WTC11 (cell line): ENCODE measurements around the gene DDN. TPM values are rescaled to one million over a fixed set of nuclear protein-coding genes. Genes with fewer than 3 reads are reported as not detected.

Experiments
- ATAC-seq: fragments of 200-7000 bp; cut with Tn5 transposase; 2 replicates; pipeline ENCODE4 v1.10.0; 2021; ENCODE audit warnings: mild to moderate bottlenecking, moderate library complexity
- CTCF ChIA-PET: fragments of 300-600 bp; sonication (Branson Sonifier 250); formaldehyde crosslinking; loops from one replicate; lab custom pipeline; 2021; ENCODE audit warnings: antibody characterized with exemption; lab: Charles Lee
- POLR2A ChIA-PET: fragments of 350-600 bp; sonication (Branson Sonifier 250); formaldehyde crosslinking; loops from one replicate; lab custom pipeline; 2021; ENCODE audit warnings: antibody characterized with exemption; lab: Charles Lee
- DNase-seq: peaks from one replicate; pipeline ENCODE4 v3.0.0; 2021; ENCODE audit warnings: low spot score
- H3K27ac Mint-ChIP-seq: 2 replicates; pipeline ENCODE4 v1.8.0; 2021; ENCODE audit warnings: mixed read lengths
- H3K27me3 Mint-ChIP-seq: 2 replicates; pipeline ENCODE4 v1.8.0; 2021; ENCODE audit warnings: low read depth, mild to moderate bottlenecking, moderate library complexity, mixed read lengths
- H3K36me3 Mint-ChIP-seq: 2 replicates; pipeline ENCODE4 v1.8.0; 2021; ENCODE audit warnings: mixed read lengths
- H3K4me1 Mint-ChIP-seq: 2 replicates; pipeline ENCODE4 v1.8.0; 2022; ENCODE audit warnings: mixed read lengths
- H3K4me3 Mint-ChIP-seq: 2 replicates; pipeline ENCODE4 v1.8.0; 2021; ENCODE audit warnings: mild to moderate bottlenecking, moderate library complexity, mixed read lengths
- H3K9me3 Mint-ChIP-seq: 2 replicates; pipeline ENCODE4 v1.8.0; 2021; ENCODE audit warnings: mixed read lengths
- ATF1 ChIP-seq: sonication (generic); formaldehyde crosslinking; IDR thresholded peaks from 2 replicates; pipeline ENCODE4 v1.8.1; 2023; ENCODE audit warnings: mild to moderate bottlenecking, moderate library complexity, missing genetic modification reagents
- GTF2I ChIP-seq: fragments of 250-450 bp; sonication (Bioruptor Pico); conservative IDR thresholded peaks from 2 replicates; pipeline ENCODE4 v1.4.0; 2021; ENCODE audit warnings: mild to moderate bottlenecking
- HMGA2 ChIP-seq: fragments of 250-450 bp; sonication (Bioruptor Pico); IDR thresholded peaks from 2 replicates; pipeline ENCODE4 v1.4.0; 2021; ENCODE audit warnings: mild to moderate bottlenecking, moderate library complexity
- IRF2 ChIP-seq: sonication (generic); formaldehyde crosslinking; IDR thresholded peaks from 2 replicates; pipeline ENCODE4 v1.8.0; 2022; ENCODE audit warnings: low read depth, missing genetic modification reagents, borderline replicate concordance
- JAZF1 ChIP-seq: fragments of 250-450 bp; sonication (Bioruptor Pico); IDR thresholded peaks from 2 replicates; pipeline ENCODE4 v1.9.0; 2021; ENCODE audit warnings: moderate library complexity, mild to moderate bottlenecking, inconsistent platforms
- MYBL2 ChIP-seq: sonication (generic); formaldehyde crosslinking; IDR thresholded peaks from 2 replicates; pipeline ENCODE4 v1.8.1; 2023; ENCODE audit warnings: mild to moderate bottlenecking, moderate library complexity, missing genetic modification reagents
- NFYB ChIP-seq: sonication (generic); formaldehyde crosslinking; conservative IDR thresholded peaks from 2 replicates; pipeline ENCODE4 v1.8.0; 2022; ENCODE audit warnings: low read depth, missing genetic modification reagents
- PRRX2 ChIP-seq: fragments of 250-450 bp; sonication (Bioruptor Pico); IDR thresholded peaks from 2 replicates; pipeline ENCODE4 v1.8.0; 2021; ENCODE audit warnings: mild to moderate bottlenecking
- SMAD3 ChIP-seq: sonication (generic); formaldehyde crosslinking; IDR thresholded peaks from 2 replicates; pipeline ENCODE4 v1.8.0; 2022; ENCODE audit warnings: missing genetic modification reagents, mild to moderate bottlenecking, borderline replicate concordance
- TP53 ChIP-seq: sonication (generic); formaldehyde crosslinking; IDR thresholded peaks from 2 replicates; pipeline ENCODE4 v1.8.1; 2023; ENCODE audit warnings: mild to moderate bottlenecking, missing genetic modification reagents
- total RNA-seq: library from RNA; stranded (reverse); gene quantifications from 3 replicates; pipeline ENCODE4 v1.2.3, GENCODE V29; 2021
- TF ChIP-seq, protein P1 (sequence below): fragments of 250-450 bp; sonication (Bioruptor Pico); IDR thresholded peaks from 2 replicates; pipeline ENCODE4 v1.9.0; 2021; ENCODE audit warnings: mild to moderate bottlenecking
- TF ChIP-seq, protein P2 (sequence below): sonication (generic); formaldehyde crosslinking; IDR thresholded peaks from 2 replicates; pipeline ENCODE4 v1.8.0; 2022; ENCODE audit warnings: mild to moderate bottlenecking, missing genetic modification reagents
- TF ChIP-seq, protein P3 (sequence below): sonication (generic); formaldehyde crosslinking; IDR thresholded peaks from 2 replicates; pipeline ENCODE4 v1.8.1; 2022; ENCODE audit warnings: mild to moderate bottlenecking, moderate library complexity, missing genetic modification reagents
- TF ChIP-seq, protein P4 (sequence below): sonication (generic); formaldehyde crosslinking; IDR thresholded peaks from 2 replicates; pipeline ENCODE4 v1.8.1; 2022; ENCODE audit warnings: low read depth, mild to moderate bottlenecking, moderate library complexity, missing genetic modification reagents, borderline replicate concordance
- TF ChIP-seq, protein P5 (sequence below): sonication (generic); formaldehyde crosslinking; conservative IDR thresholded peaks from 2 replicates; pipeline ENCODE4 v1.8.1; 2022; ENCODE audit warnings: mild to moderate bottlenecking, missing genetic modification reagents
- TF ChIP-seq, protein P6 (sequence below): fragments of 250-450 bp; sonication (Bioruptor Pico); IDR thresholded peaks from 2 replicates; pipeline ENCODE4 v1.9.0; 2021; ENCODE audit warnings: moderate library complexity, mild to moderate bottlenecking, inconsistent platforms, borderline replicate concordance

The DDN gene
- total RNA-seq, 1 experiment from 2014 or later, result 0.33 TPM

DNA sequence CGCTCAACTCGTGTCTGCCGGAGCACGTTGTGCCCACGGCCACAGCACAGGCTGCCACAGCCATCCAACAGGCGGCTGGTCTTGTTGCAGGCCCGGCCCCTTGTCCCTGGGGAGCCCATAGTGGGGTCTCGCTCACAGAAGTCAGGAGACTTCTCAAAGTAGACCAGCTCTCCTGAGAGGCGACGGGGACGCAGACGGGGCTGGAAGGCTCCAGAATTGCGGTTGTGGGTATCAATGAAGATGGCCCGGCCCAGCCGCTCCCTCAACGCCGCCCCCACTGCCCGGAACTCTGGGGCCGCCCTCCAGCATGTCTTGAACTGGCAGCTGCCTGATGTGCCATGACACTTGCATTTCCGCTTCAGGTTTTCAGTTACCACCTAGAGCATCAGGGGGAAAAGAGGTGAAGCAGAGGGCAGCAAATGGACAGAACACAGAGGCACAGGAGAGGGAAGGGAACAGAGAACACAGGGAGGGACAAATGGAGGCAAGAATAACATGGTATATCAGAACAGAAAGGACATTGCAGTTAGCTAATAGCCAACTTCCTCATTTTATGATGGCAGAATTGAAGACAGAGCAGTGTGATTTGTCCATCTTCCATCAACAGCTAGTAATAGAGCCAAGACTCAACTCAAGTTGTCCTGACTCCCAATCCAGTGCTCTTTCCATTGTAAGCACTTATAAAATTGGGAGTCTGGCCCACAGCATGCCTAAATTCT, 32.8 kb downstream of the DDN start:
- TF ChIP-seq IRF2, result no peak
- no peak for TF ChIP-seq SMAD3 (CRISPR knock-in tag)
- TF ChIP-seq, protein P1, sequence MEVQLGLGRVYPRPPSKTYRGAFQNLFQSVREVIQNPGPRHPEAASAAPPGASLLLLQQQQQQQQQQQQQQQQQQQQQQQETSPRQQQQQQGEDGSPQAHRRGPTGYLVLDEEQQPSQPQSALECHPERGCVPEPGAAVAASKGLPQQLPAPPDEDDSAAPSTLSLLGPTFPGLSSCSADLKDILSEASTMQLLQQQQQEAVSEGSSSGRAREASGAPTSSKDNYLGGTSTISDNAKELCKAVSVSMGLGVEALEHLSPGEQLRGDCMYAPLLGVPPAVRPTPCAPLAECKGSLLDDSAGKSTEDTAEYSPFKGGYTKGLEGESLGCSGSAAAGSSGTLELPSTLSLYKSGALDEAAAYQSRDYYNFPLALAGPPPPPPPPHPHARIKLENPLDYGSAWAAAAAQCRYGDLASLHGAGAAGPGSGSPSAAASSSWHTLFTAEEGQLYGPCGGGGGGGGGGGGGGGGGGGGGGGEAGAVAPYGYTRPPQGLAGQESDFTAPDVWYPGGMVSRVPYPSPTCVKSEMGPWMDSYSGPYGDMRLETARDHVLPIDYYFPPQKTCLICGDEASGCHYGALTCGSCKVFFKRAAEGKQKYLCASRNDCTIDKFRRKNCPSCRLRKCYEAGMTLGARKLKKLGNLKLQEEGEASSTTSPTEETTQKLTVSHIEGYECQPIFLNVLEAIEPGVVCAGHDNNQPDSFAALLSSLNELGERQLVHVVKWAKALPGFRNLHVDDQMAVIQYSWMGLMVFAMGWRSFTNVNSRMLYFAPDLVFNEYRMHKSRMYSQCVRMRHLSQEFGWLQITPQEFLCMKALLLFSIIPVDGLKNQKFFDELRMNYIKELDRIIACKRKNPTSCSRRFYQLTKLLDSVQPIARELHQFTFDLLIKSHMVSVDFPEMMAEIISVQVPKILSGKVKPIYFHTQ (CRISPR knock-in tag), result no peak
- TF ChIP-seq, protein P2, sequence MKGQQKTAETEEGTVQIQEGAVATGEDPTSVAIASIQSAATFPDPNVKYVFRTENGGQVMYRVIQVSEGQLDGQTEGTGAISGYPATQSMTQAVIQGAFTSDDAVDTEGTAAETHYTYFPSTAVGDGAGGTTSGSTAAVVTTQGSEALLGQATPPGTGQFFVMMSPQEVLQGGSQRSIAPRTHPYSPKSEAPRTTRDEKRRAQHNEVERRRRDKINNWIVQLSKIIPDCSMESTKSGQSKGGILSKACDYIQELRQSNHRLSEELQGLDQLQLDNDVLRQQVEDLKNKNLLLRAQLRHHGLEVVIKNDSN (CRISPR knock-in tag), result no peak
- TF ChIP-seq, protein P3, sequence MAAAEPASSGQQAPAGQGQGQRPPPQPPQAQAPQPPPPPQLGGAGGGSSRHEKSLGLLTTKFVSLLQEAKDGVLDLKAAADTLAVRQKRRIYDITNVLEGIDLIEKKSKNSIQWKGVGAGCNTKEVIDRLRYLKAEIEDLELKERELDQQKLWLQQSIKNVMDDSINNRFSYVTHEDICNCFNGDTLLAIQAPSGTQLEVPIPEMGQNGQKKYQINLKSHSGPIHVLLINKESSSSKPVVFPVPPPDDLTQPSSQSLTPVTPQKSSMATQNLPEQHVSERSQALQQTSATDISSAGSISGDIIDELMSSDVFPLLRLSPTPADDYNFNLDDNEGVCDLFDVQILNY (CRISPR knock-in tag), result no peak
- TF ChIP-seq ATF1 (CRISPR knock-in tag), result no peak
- TF ChIP-seq, protein P4, sequence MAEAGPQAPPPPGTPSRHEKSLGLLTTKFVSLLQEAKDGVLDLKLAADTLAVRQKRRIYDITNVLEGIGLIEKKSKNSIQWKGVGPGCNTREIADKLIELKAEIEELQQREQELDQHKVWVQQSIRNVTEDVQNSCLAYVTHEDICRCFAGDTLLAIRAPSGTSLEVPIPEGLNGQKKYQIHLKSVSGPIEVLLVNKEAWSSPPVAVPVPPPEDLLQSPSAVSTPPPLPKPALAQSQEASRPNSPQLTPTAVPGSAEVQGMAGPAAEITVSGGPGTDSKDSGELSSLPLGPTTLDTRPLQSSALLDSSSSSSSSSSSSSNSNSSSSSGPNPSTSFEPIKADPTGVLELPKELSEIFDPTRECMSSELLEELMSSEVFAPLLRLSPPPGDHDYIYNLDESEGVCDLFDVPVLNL, result no peak
- TF ChIP-seq NFYB (CRISPR knock-in tag), result no peak
- TF ChIP-seq GTF2I (CRISPR knock-in tag), result no peak
- TF ChIP-seq, protein P5, sequence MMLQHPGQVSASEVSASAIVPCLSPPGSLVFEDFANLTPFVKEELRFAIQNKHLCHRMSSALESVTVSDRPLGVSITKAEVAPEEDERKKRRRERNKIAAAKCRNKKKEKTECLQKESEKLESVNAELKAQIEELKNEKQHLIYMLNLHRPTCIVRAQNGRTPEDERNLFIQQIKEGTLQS (CRISPR knock-in tag), result no peak
- TF ChIP-seq TP53 (CRISPR knock-in tag), result no peak
- DNase-seq, result peak; percentile 33
- ChIA-PET CTCF (interaction anchor here (0.8 to 11.0 kb wide), 10 partner anchors 8 to 113 kb away, joined by 3 to 164 read pairs (median 9); partner anchors contain the start of genes ARF3, DDN and WNT1), POLR2A (interaction anchor here (0.8 kb wide), 1 partner anchor 9 kb away, joined by 5 read pairs; the partner anchor contains the start of gene ARF3)
- Mint-ChIP-seq H3K9me3 (no peaks in the 10 kb centered on the region), H3K36me3 (no peaks in the 10 kb centered on the region), H3K27me3 (peaks cover 52% of the 10 kb centered on the region), H3K27ac (no peak overlapping the region), H3K4me1 (peaks cover 62% of the 10 kb centered on the region), H3K4me3 (no peak overlapping the region)
- ATAC-seq, result no peak

DNA sequence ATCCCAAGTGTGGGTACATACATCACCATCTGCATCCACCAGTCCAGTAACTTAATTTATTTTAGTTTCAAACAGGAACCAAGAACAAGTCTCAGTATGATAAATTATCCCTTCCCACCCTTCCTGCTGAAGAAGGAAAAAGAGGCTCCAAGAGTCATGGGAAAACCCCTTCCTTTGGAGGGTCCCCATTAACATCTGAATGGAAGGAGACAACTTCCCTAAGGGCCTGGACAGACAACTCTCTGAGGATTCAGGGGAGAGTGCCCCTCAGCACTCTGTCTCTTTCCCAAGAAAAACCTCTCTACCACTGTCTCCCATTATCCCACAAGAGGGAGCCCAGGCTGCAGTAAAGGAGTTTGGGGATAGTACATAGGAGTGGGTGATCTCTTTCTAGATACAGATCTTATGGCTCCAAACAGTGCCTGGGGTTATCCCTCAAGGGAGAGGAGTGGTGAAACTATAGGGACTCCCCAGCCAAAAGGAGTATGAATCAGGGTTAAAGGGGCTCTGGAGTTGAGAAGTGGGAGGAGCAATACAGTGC, 33.8 kb downstream of the DDN start:
- H3K36me3 Mint-ChIP-seq, result no peaks in the 10 kb centered on the region
- ATAC-seq (peak; percentile 85), DNase-seq (no peak)
- ChIA-PET CTCF (interaction anchor here (0.6 to 10.3 kb wide), 7 partner anchors 9 to 131 kb away, joined by 3 to 164 read pairs (median 8); partner anchors contain the start of gene WNT1), POLR2A (no interaction called here)
- H3K27ac Mint-ChIP-seq, result peak overlapping the region; percentile 97
- TF ChIP-seq, protein P6, sequence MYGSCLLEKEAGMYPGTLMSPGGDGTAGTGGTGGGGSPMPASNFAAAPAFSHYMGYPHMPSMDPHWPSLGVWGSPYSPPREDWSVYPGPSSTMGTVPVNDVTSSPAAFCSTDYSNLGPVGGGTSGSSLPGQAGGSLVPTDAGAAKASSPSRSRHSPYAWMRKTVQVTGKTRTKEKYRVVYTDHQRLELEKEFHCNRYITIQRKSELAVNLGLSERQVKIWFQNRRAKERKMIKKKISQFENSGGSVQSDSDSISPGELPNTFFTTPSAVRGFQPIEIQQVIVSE, result no peak
- no peak for TF ChIP-seq JAZF1
- no peak for TF ChIP-seq HMGA2 (CRISPR knock-in tag)
- no peak for TF ChIP-seq MYBL2
- no peak for TF ChIP-seq PRRX2 (CRISPR knock-in tag)
- no peak for TF ChIP-seq SMAD3 (CRISPR knock-in tag)
- TF ChIP-seq, all 79 proteins: peak for 0
- Mint-ChIP-seq H3K4me3 (no peak overlapping the region), H3K27me3 (peaks cover 49% of the 10 kb centered on the region), H3K9me3 (no peaks in the 10 kb centered on the region), H3K4me1 (peaks cover 52% of the 10 kb centered on the region)
